Mammary epithelial cell (primary cell): ENCODE measurements around the gene C6orf52.

ENCODE experiments used
- EZH2 ChIP-seq: IDR thresholded peaks from 2 replicates; pipeline ENCODE4 v1.6.1; 2012; ENCODE audit warnings: low read length, inconsistent platforms, borderline replicate concordance
- TF ChIP-seq, protein P1 (sequence below), 2 donors: IDR thresholded peaks in 1 of 2; conservative IDR thresholded peaks in 1 of 2; 2 replicates each; pipeline ENCODE4 v1.5.1; 2011 to 2012; ENCODE audit warnings: inconsistent platforms in 2 of 2, low read length in 2 of 2, mild to moderate bottlenecking in 2 of 2, control low read depth in 1 of 2, low read depth in 1 of 2; ENCODE audit not compliant: insufficient read depth in 1 of 2; ENCODE audit errors: extremely low read depth in 1 of 2

GRCh38 chr6:10719296-10719963, 25.0 kb upstream of the C6orf52 start:
- TF ChIP-seq, protein P1, sequence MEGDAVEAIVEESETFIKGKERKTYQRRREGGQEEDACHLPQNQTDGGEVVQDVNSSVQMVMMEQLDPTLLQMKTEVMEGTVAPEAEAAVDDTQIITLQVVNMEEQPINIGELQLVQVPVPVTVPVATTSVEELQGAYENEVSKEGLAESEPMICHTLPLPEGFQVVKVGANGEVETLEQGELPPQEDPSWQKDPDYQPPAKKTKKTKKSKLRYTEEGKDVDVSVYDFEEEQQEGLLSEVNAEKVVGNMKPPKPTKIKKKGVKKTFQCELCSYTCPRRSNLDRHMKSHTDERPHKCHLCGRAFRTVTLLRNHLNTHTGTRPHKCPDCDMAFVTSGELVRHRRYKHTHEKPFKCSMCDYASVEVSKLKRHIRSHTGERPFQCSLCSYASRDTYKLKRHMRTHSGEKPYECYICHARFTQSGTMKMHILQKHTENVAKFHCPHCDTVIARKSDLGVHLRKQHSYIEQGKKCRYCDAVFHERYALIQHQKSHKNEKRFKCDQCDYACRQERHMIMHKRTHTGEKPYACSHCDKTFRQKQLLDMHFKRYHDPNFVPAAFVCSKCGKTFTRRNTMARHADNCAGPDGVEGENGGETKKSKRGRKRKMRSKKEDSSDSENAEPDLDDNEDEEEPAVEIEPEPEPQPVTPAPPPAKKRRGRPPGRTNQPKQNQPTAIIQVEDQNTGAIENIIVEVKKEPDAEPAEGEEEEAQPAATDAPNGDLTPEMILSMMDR (conservative IDR thresholded peaks at IDR 0.05 in 1 of 2, IDR thresholded peaks at IDR 0.05 in 1 of 2; ENCODE audit: extremely low read depth in 1 of 2, insufficient read depth in 1 of 2, low read depth in 1 of 2, low read length in 2 of 2): no peak
- TF ChIP-seq EZH2: no peak
